SH-SY5Y (cell line): Measurements from ENCODE around the gene PARP2.

Experiments used
- GATA2 ChIP-seq: IDR thresholded peaks from 2 replicates; pipeline ENCODE4 v1.6.1; 2011; ENCODE audit warnings: mild to moderate bottlenecking, low read depth, low read length
- GATA3 ChIP-seq: IDR thresholded peaks from 2 replicates; pipeline ENCODE4 v1.6.1; 2011; ENCODE audit warnings: low read depth, mild to moderate bottlenecking, low read length, moderate library complexity

The PARP2 gene

GRCh38 chr14:20343092-20343861, at the start of gene PARP2:
PARP2 (plus strand) TSS chr14:20343635; CDS start chr14:20343642, 7 bp downstream.
- TF ChIP-seq GATA3 (no peak), GATA2 (no peak)

GRCh38 chr14:20294636-20295035, 48.8 kb upstream of the PARP2 start:
- TF ChIP-seq GATA2 (no peak), GATA3 (no peak)

- TF ChIP-seq GATA3 (no peak), GATA2 (no peak)
Measured at GRCh38 chr14:20295067-20295466, 48.4 kb upstream of the PARP2 start.

GRCh38 chr14:20302042-20302755, 41.2 kb upstream of the PARP2 start:
- no peak for TF ChIP-seq GATA3
- no peak for TF ChIP-seq GATA2

- TF ChIP-seq GATA3 (no peak), GATA2 (no peak)
Measured at GRCh38 chr14:20305265-20306078, 38.0 kb upstream of the PARP2 start, which contains the start of gene TTC5. TTC5 (minus strand) TSS chr14:20305951; CDS start chr14:20305937, 14 bp downstream.

GRCh38 chr14:20306079-20306423, 37.4 kb upstream of the PARP2 start:
- no peak for TF ChIP-seq GATA2
- no peak for TF ChIP-seq GATA3

GRCh38 chr14:20314026-20314425, 29.4 kb upstream of the PARP2 start:
- TF ChIP-seq GATA3 (no peak), GATA2 (no peak)

GRCh38 chr14:20317720-20318119, 25.7 kb upstream of the PARP2 start:
- TF ChIP-seq GATA2 (no peak), GATA3 (no peak)

GRCh38 chr14:20327005-20327869, 16.2 kb upstream of the PARP2 start:
- no peak for TF ChIP-seq GATA2
- no peak for TF ChIP-seq GATA3

GRCh38 chr14:20328705-20329104, 14.7 kb upstream of the PARP2 start:
- no peak for TF ChIP-seq GATA3
- no peak for TF ChIP-seq GATA2

- no peak for TF ChIP-seq GATA3
- TF ChIP-seq GATA2: no peak
Measured at GRCh38 chr14:20329355-20329754, 14.1 kb upstream of the PARP2 start.

- no peak for TF ChIP-seq GATA2
- TF ChIP-seq GATA3: no peak
Measured at GRCh38 chr14:20331053-20331613, 12.3 kb upstream of the PARP2 start.

GRCh38 chr14:20332431-20332787, 11.0 kb upstream of the PARP2 start:
- TF ChIP-seq GATA3 (no peak), GATA2 (no peak)
